SK-N-SH (cell line): Measurements from ENCODE around the gene ITGBL1. TPM values are rescaled to one million over a fixed set of nuclear protein-coding genes. Genes with fewer than 3 reads are reported as not detected.

Experiments
- CTCF ChIA-PET: fragments of 300-600, 350-600 bp; formaldehyde crosslinking; extraction: SDS; loops from one replicate; lab custom pipeline; 2021; lab: Yijun Ruan, JAX
- POLR2A ChIA-PET: fragments of 350-600 bp; sonication (Branson Sonifier 250); formaldehyde crosslinking; extraction: SDS; loops from one replicate; lab custom pipeline; 2020; ENCODE audit warnings: antibody characterized with exemption, inconsistent platforms; lab: Yijun Ruan, JAX
- DNase-seq: peaks from one replicate; pipeline ENCODE4 v3.0.0; 2012
- H2AFZ ChIP-seq: fragments of 200-600 bp; sonication (generic); 2 replicates; pipeline ENCODE4 v1.8.1; 2016; ENCODE audit warnings: antibody characterized with exemption, mild to moderate bottlenecking, low read depth
- H3F3A ChIP-seq: fragments of 200-600 bp; sonication (generic); replicated peaks from 2 replicates; pipeline ENCODE3; 2016; ENCODE audit warnings: antibody characterized with exemption, mild to moderate bottlenecking; ENCODE audit not compliant: insufficient read depth
- H3K27ac ChIP-seq, 2 experiments: fragments of 200-500 bp in 1 of 2; fragments of 200-600 bp in 1 of 2; sonication (Bioruptor generic) in 1 of 2; sonication (generic), shearing (Covaris generic) in 1 of 2; 2 replicates each; pipeline versions ENCODE4 v1.5.1 to v1.6.1; 2014 to 2016; ENCODE audit warnings: low read depth in 2 of 2, inconsistent platforms in 1 of 2, low read length in 1 of 2, mild to moderate bottlenecking in 1 of 2, mixed read lengths in 1 of 2
- H3K27me3 ChIP-seq: fragments of 200-600 bp; sonication (generic), shearing (Covaris generic); 2 replicates; pipeline ENCODE4 v1.6.1; 2016; ENCODE audit warnings: mixed run types; ENCODE audit not compliant: insufficient read depth
- H3K36me3 ChIP-seq, 2 experiments: fragments of 200-500 bp in 1 of 2; fragments of 200-600 bp in 1 of 2; sonication (Bioruptor generic) in 1 of 2; sonication (generic) in 1 of 2; replicated peaks in 1 of 2; 2 replicates each; pipeline versions ENCODE3 to v1.5.1; 2014 to 2016; ENCODE audit warnings: low read length in 1 of 2, mild to moderate bottlenecking in 1 of 2; ENCODE audit not compliant: insufficient read depth in 2 of 2, control insufficient read depth in 1 of 2
- H3K4me1 ChIP-seq, 2 experiments: fragments of 200-500 bp in 1 of 2; fragments of 200-600 bp in 1 of 2; sonication (Bioruptor generic) in 1 of 2; sonication (generic), shearing (Covaris generic) in 1 of 2; 2 replicates each; pipeline versions ENCODE4 v1.5.1 to v1.6.1; 2014 to 2016; ENCODE audit warnings: low read depth in 1 of 2, low read length in 1 of 2, mixed run types in 1 of 2; ENCODE audit not compliant: insufficient read depth in 2 of 2, control insufficient read depth in 1 of 2
- H3K4me2 ChIP-seq: fragments of 200-600 bp; sonication (generic), shearing (Covaris generic); 2 replicates; pipeline ENCODE4 v1.6.1; 2017; ENCODE audit warnings: mixed run types
- H3K4me3 ChIP-seq, 2 experiments: fragments of 200-500 bp in 1 of 2; fragments of 200-600 bp in 1 of 2; sonication (Bioruptor generic) in 1 of 2; sonication (generic), shearing (Covaris generic) in 1 of 2; 2 replicates each; pipeline versions ENCODE4 v1.5.1 to v1.8.1; 2014 to 2016; ENCODE audit warnings: low read depth in 2 of 2, inconsistent platforms in 1 of 2, low read length in 1 of 2, mild to moderate bottlenecking in 1 of 2, mixed read lengths in 1 of 2, moderate library complexity in 1 of 2
- H3K79me2 ChIP-seq: fragments of 200-600 bp; sonication (generic); 2 replicates; pipeline ENCODE4 v1.8.1; 2017; ENCODE audit warnings: mild to moderate bottlenecking; ENCODE audit not compliant: insufficient read depth
- H3K9ac ChIP-seq: fragments of 200-600 bp; sonication (generic); 2 replicates; pipeline ENCODE4 v1.6.1; 2017; ENCODE audit warnings: mixed run types
- H3K9me2 ChIP-seq: fragments of 200-600 bp; sonication (generic); 2 replicates; pipeline ENCODE4 v1.6.1; 2017; ENCODE audit warnings: mixed run types
- H3K9me3 ChIP-seq: fragments of 200-600 bp; sonication (generic); 2 replicates; pipeline ENCODE4 v1.6.1; 2017; ENCODE audit warnings: mixed run types, mild to moderate bottlenecking, moderate library complexity
- H4K20me1 ChIP-seq: fragments of 200-600 bp; sonication (generic); 2 replicates; pipeline ENCODE4 v1.6.1; 2017; ENCODE audit warnings: mild to moderate bottlenecking, mixed run types; ENCODE audit not compliant: insufficient read depth
- CHD2 ChIP-seq: fragments of 150-350 bp; IDR thresholded peaks from 2 replicates; pipeline ENCODE4 v1.6.1; 2018; ENCODE audit warnings: low read length; ENCODE audit not compliant: partially characterized antibody
- CTCF ChIP-seq: fragments of 200-600 bp; sonication (generic); IDR thresholded peaks from 2 replicates; pipeline ENCODE4 v1.6.1; 2017; ENCODE audit warnings: antibody characterized with exemption, mild to moderate bottlenecking, moderate library complexity
- ELF1 ChIP-seq: IDR thresholded peaks from 2 replicates; pipeline ENCODE4 v1.4.0; 2012
- EP300 ChIP-seq, 2 experiments: IDR thresholded peaks; 2 replicates each; pipeline versions ENCODE4 v1.4.0 to v1.6.1; 2012; ENCODE audit warnings: borderline replicate concordance in 1 of 2, low read depth in 1 of 2, low read length in 1 of 2
- EZH2phosphoT487 ChIP-seq: fragments of 200-600 bp; sonication (generic); IDR thresholded peaks from 2 replicates; pipeline ENCODE4 v1.6.1; 2017; ENCODE audit warnings: low read depth, mixed run types, mild to moderate bottlenecking, antibody characterized with exemption, moderate library complexity, borderline replicate concordance
- FOSL2 ChIP-seq: IDR thresholded peaks from 2 replicates; pipeline ENCODE4 v1.4.0; 2012; ENCODE audit warnings: low read depth, mild to moderate bottlenecking, moderate library complexity, borderline replicate concordance
- FOXJ3 ChIP-seq: sonication (generic); formaldehyde crosslinking; IDR thresholded peaks from 2 replicates; pipeline ENCODE4 v1.5.1; 2020; ENCODE audit warnings: mild to moderate bottlenecking, missing genetic modification reagents
- FOXM1 ChIP-seq: IDR thresholded peaks from 2 replicates; pipeline ENCODE4 v1.4.0; 2012; ENCODE audit warnings: low read depth, mild to moderate bottlenecking
- GATA2 ChIP-seq: sonication (generic); formaldehyde crosslinking; IDR thresholded peaks from 2 replicates; pipeline ENCODE4 v1.5.0; 2020; ENCODE audit warnings: mild to moderate bottlenecking, missing genetic modification reagents
- NFIC ChIP-seq: IDR thresholded peaks from 2 replicates; pipeline ENCODE4 v1.4.0; 2012; ENCODE audit warnings: borderline replicate concordance
- RAD21 ChIP-seq: IDR thresholded peaks from 2 replicates; pipeline ENCODE4 v1.6.1; 2012; ENCODE audit warnings: mild to moderate bottlenecking, low read length
- SMC3 ChIP-seq: IDR thresholded peaks from 2 replicates; pipeline ENCODE4 v1.6.1; 2012; ENCODE audit warnings: low read depth, low read length, improper control_type of control experiment
- TAF1 ChIP-seq: IDR thresholded peaks from 2 replicates; pipeline ENCODE4 v1.6.1; 2012; ENCODE audit warnings: low read depth, mild to moderate bottlenecking, low read length, moderate library complexity, borderline replicate concordance
- TCF12 ChIP-seq: IDR thresholded peaks from 2 replicates; pipeline ENCODE4 v1.4.0; 2012
- USF1 ChIP-seq: IDR thresholded peaks from 2 replicates; pipeline ENCODE4 v1.4.0; 2012; ENCODE audit warnings: low read depth, borderline replicate concordance
- YY1 ChIP-seq: IDR thresholded peaks from 2 replicates; pipeline ENCODE4 v1.4.0; 2012; ENCODE audit warnings: low read depth, mild to moderate bottlenecking
- WGBS: methylation state at CpG from one replicate; pipeline ENCODE4 v1.1.6; 2017; ENCODE audit warnings: low lambda C conversion rate; 5-methylcytosine and 5-hydroxymethylcytosine counted together
- polyA plus RNA-seq, 3 experiments: library from polyadenylated mRNA; depleted of rRNA; stranded (reverse); fragments of >200 nt; gene quantifications; 2 replicates each; pipeline ENCODE4 v1.2.3, GENCODE V29; 2012
- TF ChIP-seq, protein P1 (sequence below): IDR thresholded peaks from 2 replicates; pipeline ENCODE4; 2012

Gene ITGBL1
- polyA plus RNA-seq, 1 of the 3 experiments (the other 2 are of a cell fraction) = 78.7 TPM

GRCh38 chr13:101575581-101575980 lies 123.1 kb downstream of the ITGBL1 start:
- no peak overlapping the region for H2AFZ ChIP-seq
- no peak overlapping the region for H3K4me3 ChIP-seq
- peaks cover 31% of the 10 kb centered on the region for H3K79me2 ChIP-seq
- peaks cover 19% of the 10 kb centered on the region for H3F3A ChIP-seq
- H3K27ac ChIP-seq = no peak overlapping the region
- TF ChIP-seq TAF1 = no peak
- 0 out of 2 replicates have a peak, but pooled peaks have one; percentile 19 for TF ChIP-seq NFIC
- H3K27me3 ChIP-seq = no peaks in the 10 kb centered on the region
- no peak for DNase-seq
- H3K4me2 ChIP-seq = no peak overlapping the region
- H3K4me1 ChIP-seq = peaks cover 10 to 13% of the 10 kb centered on the region in 2 experiments; a peak in 3 of 4 replicates
- no peak overlapping the region for H3K9ac ChIP-seq
- H3K9me3 ChIP-seq = no peaks in the 10 kb centered on the region
- POLR2A ChIA-PET = no interaction called here
- peaks cover 0 to 20% of the 10 kb centered on the region in 2 experiments for H3K36me3 ChIP-seq
- H3K9me2 ChIP-seq = no peaks in the 10 kb centered on the region
- CTCF ChIA-PET = no interaction called here
- H4K20me1 ChIP-seq = no peaks in the 10 kb centered on the region; the same call in 1 of the 2 replicates

DNA sequence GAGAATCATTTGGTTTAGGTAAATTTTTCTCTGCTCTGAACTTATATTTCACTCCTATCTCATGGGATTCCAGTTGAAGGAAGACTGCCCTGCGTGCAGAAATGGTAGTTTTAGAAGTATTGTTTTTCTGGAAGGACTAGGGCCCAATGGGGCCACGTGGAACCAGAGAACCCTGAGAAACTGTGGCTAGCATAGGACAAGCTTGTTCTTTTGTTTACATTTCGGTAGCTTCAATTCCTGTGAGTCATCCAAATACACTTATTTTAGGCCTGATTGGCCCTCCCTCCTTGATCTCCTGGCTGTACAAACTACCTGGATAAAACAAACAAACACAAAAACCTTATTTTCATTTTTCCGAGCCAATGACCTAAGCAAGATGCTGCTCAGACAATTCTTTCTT lies 124.0 kb downstream of the ITGBL1 start:
- peaks cover 19% of the 10 kb centered on the region for H3F3A ChIP-seq
- CTCF ChIA-PET = no interaction called here
- H4K20me1 ChIP-seq = no peaks in the 10 kb centered on the region; the same call in 1 of the 2 replicates
- POLR2A ChIA-PET = no interaction called here
- H3K9ac ChIP-seq = no peak overlapping the region
- peaks cover 5 to 29% of the 10 kb centered on the region in 2 experiments for H3K36me3 ChIP-seq
- peaks cover 8 to 10% of the 10 kb centered on the region in 2 experiments; a peak in 3 of 4 replicates for H3K4me1 ChIP-seq
- H3K27ac ChIP-seq = no peak overlapping the region
- no peak overlapping the region for H3K4me2 ChIP-seq
- H3K9me3 ChIP-seq = no peaks in the 10 kb centered on the region
- no peaks in the 10 kb centered on the region for H3K9me2 ChIP-seq
- 71% methylated on average over 4 of the region's 4 CpGs for WGBS
- no peaks in the 10 kb centered on the region for H3K27me3 ChIP-seq
- no peak overlapping the region for H2AFZ ChIP-seq
- TF ChIP-seq GATA2 (CRISPR knock-in tag) (no peak), FOSL2 (no peak), CTCF (no peak), FOXM1 (no peak), FOXJ3 (CRISPR knock-in tag) (no peak), TCF12 (no peak), NFIC (no peak), USF1 (no peak), SMC3 (no peak), TAF1 (no peak), EZH2phosphoT487 (no peak), RAD21 (no peak), CHD2 (no peak), ELF1 (no peak), YY1 (no peak), EP300 (IDR thresholded peaks at IDR 0.05; ENCODE audit: borderline replicate concordance in 1 of 2, low read depth in 1 of 2, low read length in 1 of 2) (no peak)
- TF ChIP-seq, protein P1, sequence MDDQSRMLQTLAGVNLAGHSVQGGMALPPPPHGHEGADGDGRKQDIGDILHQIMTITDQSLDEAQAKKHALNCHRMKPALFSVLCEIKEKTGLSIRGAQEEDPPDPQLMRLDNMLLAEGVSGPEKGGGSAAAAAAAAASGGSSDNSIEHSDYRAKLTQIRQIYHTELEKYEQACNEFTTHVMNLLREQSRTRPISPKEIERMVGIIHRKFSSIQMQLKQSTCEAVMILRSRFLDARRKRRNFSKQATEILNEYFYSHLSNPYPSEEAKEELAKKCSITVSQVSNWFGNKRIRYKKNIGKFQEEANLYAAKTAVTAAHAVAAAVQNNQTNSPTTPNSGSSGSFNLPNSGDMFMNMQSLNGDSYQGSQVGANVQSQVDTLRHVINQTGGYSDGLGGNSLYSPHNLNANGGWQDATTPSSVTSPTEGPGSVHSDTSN = no peak
- peaks cover 22% of the 10 kb centered on the region for H3K79me2 ChIP-seq
- no peak for DNase-seq
- no peak overlapping the region for H3K4me3 ChIP-seq
